Measurements from ENCODE around the gene FFAR2.

GRCh38 chr19:35407619-35408018 lies 40.4 kb upstream of the FFAR2 start:
- TF ChIP-seq CTCF (IDR thresholded peaks at IDR 0.05; ENCODE audit: low read depth, low read length), result no peak
- no peak for TF ChIP-seq POLR2A (IDR thresholded peaks at IDR 0.05; ENCODE audit: extremely low read depth, insufficient read length)
- TF ChIP-seq MYC (IDR thresholded peaks at IDR 0.05; ENCODE audit: low read depth, low read length), result no peak

Data from NB4 (cell line).